ENCODE measurements around the gene KDM8. TPM values are rescaled to one million over a fixed set of nuclear protein-coding genes. Genes with fewer than 3 reads are reported as not detected.

The KDM8 gene
- total RNA-seq, 1 experiment from 2014 or later = 5.0 TPM

DNA sequence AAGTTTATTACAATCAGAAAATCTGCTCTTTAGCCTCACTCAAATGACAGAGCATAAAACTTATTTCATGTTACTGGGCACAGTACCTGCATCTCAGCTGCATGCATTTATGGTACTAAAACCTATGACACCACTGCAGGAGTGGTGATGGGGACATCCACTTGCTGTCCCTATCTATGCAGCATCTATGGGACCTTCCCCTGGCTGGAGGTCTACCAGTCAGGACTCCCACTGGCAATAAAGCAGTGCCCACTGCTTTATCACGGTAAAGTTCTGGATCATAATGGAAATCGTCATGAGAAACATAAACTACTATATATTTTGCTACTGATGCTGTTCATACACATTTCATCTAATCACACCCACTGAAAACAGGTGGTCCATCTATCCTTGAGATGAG, 39.1 kb downstream of the KDM8 start:
- intact Hi-C loops (cut with micrococcal nuclease) = no loop called here
- peak overlapping the region; percentile 11; the same call in 1 of the 2 replicates for H3K4me3 ChIP-seq (ENCODE audit: low read length)
- H3K9ac ChIP-seq (ENCODE audit: low read length) = peak overlapping the region; percentile 39
- TF ChIP-seq EZH2phosphoT487 (IDR thresholded peaks at IDR 0.05; ENCODE audit: borderline replicate concordance, low read length) (no peak), EZH2 (IDR thresholded peaks at IDR 0.05; ENCODE audit: low read length, unreplicated experiment) (no peak)
- TF ChIP-seq, protein P1, sequence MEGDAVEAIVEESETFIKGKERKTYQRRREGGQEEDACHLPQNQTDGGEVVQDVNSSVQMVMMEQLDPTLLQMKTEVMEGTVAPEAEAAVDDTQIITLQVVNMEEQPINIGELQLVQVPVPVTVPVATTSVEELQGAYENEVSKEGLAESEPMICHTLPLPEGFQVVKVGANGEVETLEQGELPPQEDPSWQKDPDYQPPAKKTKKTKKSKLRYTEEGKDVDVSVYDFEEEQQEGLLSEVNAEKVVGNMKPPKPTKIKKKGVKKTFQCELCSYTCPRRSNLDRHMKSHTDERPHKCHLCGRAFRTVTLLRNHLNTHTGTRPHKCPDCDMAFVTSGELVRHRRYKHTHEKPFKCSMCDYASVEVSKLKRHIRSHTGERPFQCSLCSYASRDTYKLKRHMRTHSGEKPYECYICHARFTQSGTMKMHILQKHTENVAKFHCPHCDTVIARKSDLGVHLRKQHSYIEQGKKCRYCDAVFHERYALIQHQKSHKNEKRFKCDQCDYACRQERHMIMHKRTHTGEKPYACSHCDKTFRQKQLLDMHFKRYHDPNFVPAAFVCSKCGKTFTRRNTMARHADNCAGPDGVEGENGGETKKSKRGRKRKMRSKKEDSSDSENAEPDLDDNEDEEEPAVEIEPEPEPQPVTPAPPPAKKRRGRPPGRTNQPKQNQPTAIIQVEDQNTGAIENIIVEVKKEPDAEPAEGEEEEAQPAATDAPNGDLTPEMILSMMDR (conservative IDR thresholded peaks at IDR 0.05; ENCODE audit: low read depth, low read length) = no peak
- H3K9me3 ChIP-seq (ENCODE audit: low read length) = no peaks in the 10 kb centered on the region
- peak overlapping the region; percentile 77 for H3K27ac ChIP-seq (ENCODE audit: low read length)
- no peaks in the 10 kb centered on the region for H3K36me3 ChIP-seq (ENCODE audit: low read depth, low read length)
- H2AFZ ChIP-seq (ENCODE audit: low read length) = no peak overlapping the region
- H3K27me3 ChIP-seq (ENCODE audit: low read length) = no peaks in the 10 kb centered on the region
- ATAC-seq (no peak), DNase-seq (no peak)
- peaks cover 48% of the 10 kb centered on the region for H3K4me1 ChIP-seq (ENCODE audit: insufficient read depth, low read length)
- H3K4me2 ChIP-seq (ENCODE audit: low read length) = peak overlapping the region; percentile 70
- H3K79me2 ChIP-seq (ENCODE audit: low read length) = peaks cover 22% of the 10 kb centered on the region
- no peaks in the 10 kb centered on the region for H3K9me2 ChIP-seq (replicated peaks; ENCODE audit: low read length)
- CTCF ChIA-PET = no interaction called here
- H3F3A ChIP-seq (ENCODE audit: low read length, unreplicated experiment) = no peaks in the 10 kb centered on the region
- POLR2A ChIA-PET (ENCODE audit: unreplicated experiment) = no interaction called here
- H4K20me1 ChIP-seq (ENCODE audit: low read length) = no peaks in the 10 kb centered on the region
- no TSS peak for BruUV-seq (replicated peaks)

GRCh38 chr16:27242868-27243590, 39.7 kb downstream of the KDM8 start:
- H3K9ac ChIP-seq (ENCODE audit: low read length) = peak overlapping the region; percentile 39
- POLR2A ChIA-PET (ENCODE audit: unreplicated experiment) = interaction anchor here (0.6 kb wide), 1 partner anchor 11 kb away, joined by 3 read pairs; no protein-coding TSS in a partner anchor

More at GRCh38 chr16:27242868-27243590, 39.7 kb downstream of the KDM8 start:
- Histone ChIP-seq H3K79me2 (ENCODE audit: low read length) (peaks cover 22% of the 10 kb centered on the region), H3K4me3 (ENCODE audit: low read length) (peak overlapping the region; percentile 11; the same call in 1 of the 2 replicates), H4K20me1 (ENCODE audit: low read length) (no peaks in the 10 kb centered on the region), H3K4me2 (ENCODE audit: low read length) (peak overlapping the region; percentile 70), H3K9me2 (replicated peaks; ENCODE audit: low read length) (no peaks in the 10 kb centered on the region), H3K27ac (ENCODE audit: low read length) (peak overlapping the region; percentile 77), H3K4me1 (ENCODE audit: insufficient read depth, low read length) (peaks cover 48% of the 10 kb centered on the region), H3K36me3 (ENCODE audit: low read depth, low read length) (no peaks in the 10 kb centered on the region), H3K27me3 (ENCODE audit: low read length) (no peaks in the 10 kb centered on the region), H3F3A (ENCODE audit: low read length, unreplicated experiment) (no peaks in the 10 kb centered on the region), H2AFZ (ENCODE audit: low read length) (no peak overlapping the region), H3K9me3 (ENCODE audit: low read length) (no peaks in the 10 kb centered on the region)
- intact Hi-C loops (cut with micrococcal nuclease) = no loop called here
- CTCF ChIA-PET = no interaction called here
- DNase-seq (peak; percentile 72), ATAC-seq (peak; percentile 89)
- TF ChIP-seq EZH2 (IDR thresholded peaks at IDR 0.05; ENCODE audit: low read length, unreplicated experiment) (no peak), EZH2phosphoT487 (IDR thresholded peaks at IDR 0.05; ENCODE audit: borderline replicate concordance, low read length) (no peak)
- TF ChIP-seq, protein P1 (conservative IDR thresholded peaks at IDR 0.05; ENCODE audit: low read depth, low read length) = no peak
- BruUV-seq (replicated peaks) = no TSS peak
